ENCODE results near the gene NPAS3.

The NPAS3 gene

DNA sequence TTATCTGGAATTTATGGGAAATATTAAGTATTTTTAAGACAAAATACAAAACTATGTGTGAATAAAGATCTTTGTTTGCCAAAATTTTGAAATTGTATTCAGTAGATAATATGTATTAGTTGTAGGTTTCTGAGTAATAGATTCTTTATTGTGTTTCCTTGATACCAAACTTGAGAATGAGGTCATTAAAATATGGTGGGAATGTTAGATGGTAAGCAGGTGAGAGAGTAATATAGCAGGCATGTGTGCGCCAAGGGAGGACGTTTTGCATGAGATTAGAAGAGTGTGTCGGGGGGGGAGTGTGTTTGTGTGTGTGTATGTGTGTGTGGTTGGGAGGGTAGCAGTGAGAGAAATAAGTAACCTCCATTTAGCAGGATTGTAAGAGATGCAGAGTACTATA is 376.5 kb downstream of the NPAS3 start:
- no peak overlapping the region for H3K4me3 ChIP-seq (replicated peaks; ENCODE audit: insufficient read depth, low read length)
- no peak for TF ChIP-seq GABPA (IDR thresholded peaks at IDR 0.05; ENCODE audit: low read depth)
- TF ChIP-seq, protein P1, sequence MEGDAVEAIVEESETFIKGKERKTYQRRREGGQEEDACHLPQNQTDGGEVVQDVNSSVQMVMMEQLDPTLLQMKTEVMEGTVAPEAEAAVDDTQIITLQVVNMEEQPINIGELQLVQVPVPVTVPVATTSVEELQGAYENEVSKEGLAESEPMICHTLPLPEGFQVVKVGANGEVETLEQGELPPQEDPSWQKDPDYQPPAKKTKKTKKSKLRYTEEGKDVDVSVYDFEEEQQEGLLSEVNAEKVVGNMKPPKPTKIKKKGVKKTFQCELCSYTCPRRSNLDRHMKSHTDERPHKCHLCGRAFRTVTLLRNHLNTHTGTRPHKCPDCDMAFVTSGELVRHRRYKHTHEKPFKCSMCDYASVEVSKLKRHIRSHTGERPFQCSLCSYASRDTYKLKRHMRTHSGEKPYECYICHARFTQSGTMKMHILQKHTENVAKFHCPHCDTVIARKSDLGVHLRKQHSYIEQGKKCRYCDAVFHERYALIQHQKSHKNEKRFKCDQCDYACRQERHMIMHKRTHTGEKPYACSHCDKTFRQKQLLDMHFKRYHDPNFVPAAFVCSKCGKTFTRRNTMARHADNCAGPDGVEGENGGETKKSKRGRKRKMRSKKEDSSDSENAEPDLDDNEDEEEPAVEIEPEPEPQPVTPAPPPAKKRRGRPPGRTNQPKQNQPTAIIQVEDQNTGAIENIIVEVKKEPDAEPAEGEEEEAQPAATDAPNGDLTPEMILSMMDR (IDR thresholded peaks at IDR 0.05; ENCODE audit: insufficient read depth, low read length) = no peak
- TF ChIP-seq, protein P2, sequence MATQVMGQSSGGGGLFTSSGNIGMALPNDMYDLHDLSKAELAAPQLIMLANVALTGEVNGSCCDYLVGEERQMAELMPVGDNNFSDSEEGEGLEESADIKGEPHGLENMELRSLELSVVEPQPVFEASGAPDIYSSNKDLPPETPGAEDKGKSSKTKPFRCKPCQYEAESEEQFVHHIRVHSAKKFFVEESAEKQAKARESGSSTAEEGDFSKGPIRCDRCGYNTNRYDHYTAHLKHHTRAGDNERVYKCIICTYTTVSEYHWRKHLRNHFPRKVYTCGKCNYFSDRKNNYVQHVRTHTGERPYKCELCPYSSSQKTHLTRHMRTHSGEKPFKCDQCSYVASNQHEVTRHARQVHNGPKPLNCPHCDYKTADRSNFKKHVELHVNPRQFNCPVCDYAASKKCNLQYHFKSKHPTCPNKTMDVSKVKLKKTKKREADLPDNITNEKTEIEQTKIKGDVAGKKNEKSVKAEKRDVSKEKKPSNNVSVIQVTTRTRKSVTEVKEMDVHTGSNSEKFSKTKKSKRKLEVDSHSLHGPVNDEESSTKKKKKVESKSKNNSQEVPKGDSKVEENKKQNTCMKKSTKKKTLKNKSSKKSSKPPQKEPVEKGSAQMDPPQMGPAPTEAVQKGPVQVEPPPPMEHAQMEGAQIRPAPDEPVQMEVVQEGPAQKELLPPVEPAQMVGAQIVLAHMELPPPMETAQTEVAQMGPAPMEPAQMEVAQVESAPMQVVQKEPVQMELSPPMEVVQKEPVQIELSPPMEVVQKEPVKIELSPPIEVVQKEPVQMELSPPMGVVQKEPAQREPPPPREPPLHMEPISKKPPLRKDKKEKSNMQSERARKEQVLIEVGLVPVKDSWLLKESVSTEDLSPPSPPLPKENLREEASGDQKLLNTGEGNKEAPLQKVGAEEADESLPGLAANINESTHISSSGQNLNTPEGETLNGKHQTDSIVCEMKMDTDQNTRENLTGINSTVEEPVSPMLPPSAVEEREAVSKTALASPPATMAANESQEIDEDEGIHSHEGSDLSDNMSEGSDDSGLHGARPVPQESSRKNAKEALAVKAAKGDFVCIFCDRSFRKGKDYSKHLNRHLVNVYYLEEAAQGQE (IDR thresholded peaks at IDR 0.05; ENCODE audit: insufficient replicate concordance, low read depth) = no peak
- TF ChIP-seq POLR2AphosphoS5 (IDR thresholded peaks at IDR 0.05; ENCODE audit: low read depth) = no peak
- TF ChIP-seq SPI1 (IDR thresholded peaks at IDR 0.05; ENCODE audit: borderline replicate concordance, low read depth) = no peak
- no peak overlapping the region for H3K27ac ChIP-seq (replicated peaks)
- DNase-seq (ENCODE audit: low read depth in 1 of 2, low spot score in 1 of 2) = no peak
- no peaks in the 10 kb centered on the region for H3K27me3 ChIP-seq (ENCODE audit: insufficient read depth, poor library complexity, severe bottlenecking)

GRCh38 chr14:33315721-33316120 is 377.0 kb downstream of the NPAS3 start:
- Histone ChIP-seq H3K4me3 (replicated peaks; ENCODE audit: insufficient read depth, low read length) (no peak overlapping the region), H3K27ac (replicated peaks) (no peak overlapping the region), H3K27me3 (ENCODE audit: insufficient read depth, poor library complexity, severe bottlenecking) (no peaks in the 10 kb centered on the region)
- no peak for DNase-seq (ENCODE audit: low read depth in 1 of 2, low spot score in 1 of 2)
- TF ChIP-seq SPI1 (IDR thresholded peaks at IDR 0.05; ENCODE audit: borderline replicate concordance, low read depth) = no peak
- TF ChIP-seq, protein P2 (IDR thresholded peaks at IDR 0.05; ENCODE audit: insufficient replicate concordance, low read depth) = no peak
- TF ChIP-seq, protein P1 (IDR thresholded peaks at IDR 0.05; ENCODE audit: insufficient read depth, low read length) = no peak
- TF ChIP-seq POLR2AphosphoS5 (IDR thresholded peaks at IDR 0.05; ENCODE audit: low read depth) = no peak

DNA sequence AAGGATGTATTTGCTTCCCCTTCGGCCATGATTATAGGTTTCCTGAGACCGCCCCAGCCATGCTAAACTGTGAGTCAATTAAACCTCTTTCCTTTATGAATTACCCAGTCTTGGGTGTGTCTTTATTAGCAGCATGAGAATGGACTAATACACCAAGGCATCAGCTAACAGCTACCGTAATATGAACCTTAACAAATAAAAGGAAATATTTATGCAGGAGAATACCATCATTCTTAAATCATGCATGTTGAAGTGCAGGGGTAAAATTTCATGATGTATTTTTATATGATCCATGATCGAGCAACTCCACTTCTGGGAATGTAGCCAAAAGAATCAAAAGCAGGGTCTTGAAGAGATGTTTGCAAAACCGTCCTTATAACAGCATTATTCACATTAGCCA is 379.0 kb downstream of the NPAS3 start:
- TF ChIP-seq SPI1 (IDR thresholded peaks at IDR 0.05; ENCODE audit: borderline replicate concordance, low read depth) (no peak), POLR2AphosphoS5 (IDR thresholded peaks at IDR 0.05; ENCODE audit: low read depth) (no peak), GABPA (IDR thresholded peaks at IDR 0.05; ENCODE audit: low read depth) (no peak)
- TF ChIP-seq, protein P1 (IDR thresholded peaks at IDR 0.05; ENCODE audit: insufficient read depth, low read length) = no peak
- TF ChIP-seq, protein P2 (IDR thresholded peaks at IDR 0.05; ENCODE audit: insufficient replicate concordance, low read depth) = no peak
- DNase-seq (ENCODE audit: low read depth in 1 of 2, low spot score in 1 of 2) = no peak
- Histone ChIP-seq H3K27ac (replicated peaks) (no peak overlapping the region), H3K4me3 (replicated peaks; ENCODE audit: insufficient read depth, low read length) (no peak overlapping the region), H3K27me3 (ENCODE audit: insufficient read depth, poor library complexity, severe bottlenecking) (no peaks in the 10 kb centered on the region)

Data from HL-60 (cell line).